Caco-2 (cell line): ENCODE data around the gene TLCD1. TPM values are rescaled to one million over a fixed set of nuclear protein-coding genes. Genes with fewer than 3 reads are reported as not detected.
A peak's percentile ranks its signal among the peaks of the same experiment; 100 is the strongest.

Experiments used
- BruUV-seq: library from RNA; stranded (reverse); fragments of 400-500 nt; replicated peaks from 2 replicates; lab custom pipeline; 2021; lab: Mats Ljungman, UMichigan
- CTCF ChIA-PET: fragments of 300-600 bp; sonication (Branson Sonifier 250); formaldehyde crosslinking; loops from one replicate; lab custom pipeline; 2022; ENCODE audit warnings: antibody characterized with exemption; lab: Charles Lee
- POLR2A ChIA-PET: fragments of 300-600 bp; sonication (Branson Sonifier 250); formaldehyde crosslinking; loops from one replicate; lab custom pipeline; 2022; ENCODE audit warnings: antibody characterized with exemption; lab: Charles Lee
- DNase-seq, 2 experiments: peaks; one replicate each; pipeline versions ENCODE4 v3.0.0 to v3.0.0-alpha.2; 2020 to 2022
- H3K27me3 ChIP-seq: replicated peaks from 2 replicates; pipeline ENCODE4 v1.6.0; 2011; ENCODE audit warnings: low read length; ENCODE audit not compliant: control insufficient read depth, insufficient read depth
- H3K36me3 ChIP-seq: 2 replicates; pipeline ENCODE4 v1.5.1; 2011; ENCODE audit warnings: low read length; ENCODE audit not compliant: control insufficient read depth, insufficient read depth
- H3K4me1 ChIP-seq: fragments of 250-450 bp; sonication (Bioruptor Pico); 2 replicates; pipeline ENCODE4 v1.5.1; 2020; ENCODE audit warnings: mild to moderate bottlenecking
- H3K4me3 ChIP-seq: 2 replicates; pipeline ENCODE4 v1.5.1; 2011; ENCODE audit warnings: low read depth, mild to moderate bottlenecking, control low read depth, low read length
- H3K9me3 ChIP-seq: fragments of 250-450 bp; sonication (Bioruptor Pico); 2 replicates; pipeline ENCODE4 v1.5.1; 2020; ENCODE audit warnings: mild to moderate bottlenecking, moderate library complexity
- H3K27ac Mint-ChIP-seq: one replicate; pipeline ENCODE4 v1.8.0; 2022; ENCODE audit warnings: mixed read lengths; ENCODE audit not compliant: unreplicated experiment
- H3K27me3 Mint-ChIP-seq: one replicate; pipeline ENCODE4 v1.8.0; 2022; ENCODE audit warnings: mixed read lengths; ENCODE audit not compliant: insufficient read depth, unreplicated experiment
- H3K36me3 Mint-ChIP-seq: one replicate; pipeline ENCODE4 v1.8.0; 2022; ENCODE audit warnings: mild to moderate bottlenecking, mixed read lengths; ENCODE audit not compliant: insufficient read depth, unreplicated experiment
- H3K4me1 Mint-ChIP-seq: one replicate; pipeline ENCODE4 v1.8.0; 2022; ENCODE audit warnings: low read depth, mixed read lengths; ENCODE audit not compliant: unreplicated experiment
- H3K4me3 Mint-ChIP-seq: one replicate; pipeline ENCODE4 v1.8.0; 2022; ENCODE audit warnings: mild to moderate bottlenecking, moderate library complexity, mixed read lengths; ENCODE audit not compliant: unreplicated experiment
- H3K9me3 Mint-ChIP-seq: one replicate; pipeline ENCODE4 v1.8.0; 2022; ENCODE audit warnings: mixed read lengths; ENCODE audit not compliant: unreplicated experiment
- CTCF ChIP-seq, 2 experiments: fragments of 200-600 bp in 1 of 2; IDR thresholded peaks; 1 replicate in 1 of 2; 2 replicates in 1 of 2; pipeline versions ENCODE4 v1.5.1 to v1.8.0; 2011 to 2022; ENCODE audit warnings: antibody characterized with exemption in 1 of 2, control low read depth in 1 of 2, inconsistent platforms in 1 of 2, low read depth in 1 of 2, low read length in 1 of 2, mild to moderate bottlenecking in 1 of 2, moderate library complexity in 1 of 2; ENCODE audit not compliant: insufficient read depth in 1 of 2, severe bottlenecking in 1 of 2, unreplicated experiment in 1 of 2
- intact Hi-C: fragments of 100-400 bp; cut with micrococcal nuclease; formaldehyde crosslinking; loops from one replicate; pipeline ENCODE4 v1.10.0; 2022; ENCODE audit not compliant: unreplicated experiment
- total RNA-seq: library from RNA; stranded (reverse); gene quantifications from 2 replicates; pipeline ENCODE4 v1.2.3, GENCODE V29; 2022

TLCD1 gene
- total RNA-seq, 1 experiment from 2014 or later, result 37.9 TPM

- H3K4me1 ChIP-seq, result no peaks in the 10 kb centered on the region
- ChIA-PET CTCF (interaction anchor here (1.8 to 3.2 kb wide), 4 partner anchors 14 to 138 kb away, joined by 11 to 42 read pairs (median 24); partner anchors contain the start of genes DHRS13 and FAM222B), POLR2A (interaction anchor here (1.3 to 2.2 kb wide), 2 partner anchors 38 to 133 kb away, joined by 3 to 10 read pairs; partner anchors contain the start of genes FLOT2 and TLCD1)
- Mint-ChIP-seq H3K27ac (no peak overlapping the region), H3K9me3 (no peaks in the 10 kb centered on the region), H3K4me1 (peaks cover 7% of the 10 kb centered on the region), H3K4me3 (no peak overlapping the region), H3K27me3 (no peaks in the 10 kb centered on the region), H3K36me3 (peaks cover 45% of the 10 kb centered on the region)
- TF ChIP-seq CTCF (IDR thresholded peaks at IDR 0.05; ENCODE audit: insufficient read depth in 1 of 2, low read depth in 1 of 2, low read length in 1 of 2, severe bottlenecking in 1 of 2, unreplicated experiment in 1 of 2), result no peak
- H3K36me3 ChIP-seq, result peaks cover 3% of the 10 kb centered on the region; the same call in 1 of the 2 replicates
- H3K27me3 ChIP-seq, result no peaks in the 10 kb centered on the region
- DNase-seq, result no peak
- H3K4me3 ChIP-seq, result no peak overlapping the region
- no peaks in the 10 kb centered on the region for H3K9me3 ChIP-seq
- intact Hi-C loops, result no loop called here
- no TSS peak for BruUV-seq
Measured at GRCh38 chr17:28765038-28765437, 39.0 kb upstream of the TLCD1 start.

- DNase-seq, result peak; percentile 80 to 87
- H3K4me1 Mint-ChIP-seq, result no peaks in the 10 kb centered on the region
- peak; percentile 85 to 88 for TF ChIP-seq CTCF (IDR thresholded peaks at IDR 0.05; ENCODE audit: insufficient read depth in 1 of 2, low read depth in 1 of 2, low read length in 1 of 2, severe bottlenecking in 1 of 2, unreplicated experiment in 1 of 2)
- Histone ChIP-seq H3K27me3 (no peaks in the 10 kb centered on the region), H3K9me3 (no peaks in the 10 kb centered on the region), H3K4me1 (no peaks in the 10 kb centered on the region), H3K4me3 (no peak overlapping the region), H3K36me3 (peaks cover 3% of the 10 kb centered on the region)
- BruUV-seq, result no TSS peak
- peak overlapping the region; percentile 13 for H3K27ac Mint-ChIP-seq
- peaks cover 54% of the 10 kb centered on the region for H3K36me3 Mint-ChIP-seq
- H3K9me3 Mint-ChIP-seq, result no peaks in the 10 kb centered on the region
- ChIA-PET POLR2A (interaction anchor here (0.5 to 2.2 kb wide), 5 partner anchors 37 to 134 kb away, joined by 3 to 10 read pairs (median 3); partner anchors contain the start of genes FLOT2 and TLCD1), CTCF (interaction anchor here (0.6 to 3.5 kb wide), 43 partner anchors 9 to 353 kb away, joined by 3 to 70 read pairs (median 5); partner anchors contain the start of genes BLTP2, DHRS13, FAM222B and FLOT2)
- intact Hi-C loops, result loop anchor here (1.0 kb wide), 3 partner anchors 48 to 133 kb away; partner anchors contain the start of gene FLOT2
- no peak overlapping the region for H3K4me3 Mint-ChIP-seq
- H3K27me3 Mint-ChIP-seq, result no peaks in the 10 kb centered on the region
Measured at GRCh38 chr17:28763804-28764266, 37.8 kb upstream of the TLCD1 start.

- POLR2A ChIA-PET, result interaction anchor here (0.5 to 2.2 kb wide), 4 partner anchors 36 to 56 kb away, joined by 3 to 10 read pairs (median 5); partner anchors contain the start of gene TLCD1
- H3K4me3 ChIP-seq, result no peak overlapping the region
- Mint-ChIP-seq H3K27ac (peak overlapping the region; percentile 13), H3K27me3 (no peaks in the 10 kb centered on the region), H3K9me3 (no peaks in the 10 kb centered on the region), H3K36me3 (peaks cover 58% of the 10 kb centered on the region), H3K4me3 (no peak overlapping the region), H3K4me1 (no peaks in the 10 kb centered on the region)
- H3K27me3 ChIP-seq, result no peaks in the 10 kb centered on the region
- no peaks in the 10 kb centered on the region for H3K9me3 ChIP-seq
- intact Hi-C loops, result loop anchor here (1.0 kb wide), 3 partner anchors 49 to 134 kb away; partner anchors contain the start of gene FLOT2
- TF ChIP-seq CTCF (IDR thresholded peaks at IDR 0.05; ENCODE audit: insufficient read depth in 1 of 2, low read depth in 1 of 2, low read length in 1 of 2, severe bottlenecking in 1 of 2, unreplicated experiment in 1 of 2), result no peak
- no peak for DNase-seq
- no TSS peak for BruUV-seq
- peaks cover 3% of the 10 kb centered on the region for H3K36me3 ChIP-seq
- CTCF ChIA-PET, result interaction anchor here (0.6 to 3.5 kb wide), 43 partner anchors 9 to 354 kb away, joined by 3 to 70 read pairs (median 5); partner anchors contain the start of genes BLTP2, DHRS13, FAM222B and FLOT2
- H3K4me1 ChIP-seq, result no peaks in the 10 kb centered on the region
Measured at GRCh38 chr17:28763137-28763799, 37.2 kb upstream of the TLCD1 start.
